Measurements from ENCODE around the gene RNF207.

The RNF207 gene

GRCh38 chr1:6174621-6175410, 31.1 kb upstream of the RNF207 start:
- no peak overlapping the region for H3K4me3 ChIP-seq (ENCODE audit: control insufficient read depth, low read depth, low read length)
- no peak for TF ChIP-seq CTCF (conservative IDR thresholded peaks at IDR 0.05; ENCODE audit: control insufficient read depth, insufficient read depth, low read depth, low read length)
- DNase-seq (ENCODE audit: low read depth) = no peak

GRCh38 chr1:6175411-6175828, 30.5 kb upstream of the RNF207 start:
- no peak overlapping the region for H3K4me3 ChIP-seq (ENCODE audit: control insufficient read depth, low read depth, low read length)
- TF ChIP-seq CTCF (conservative IDR thresholded peaks at IDR 0.05; ENCODE audit: control insufficient read depth, insufficient read depth, low read depth, low read length) = no peak
- no peak for DNase-seq (ENCODE audit: low read depth)

GRCh38 chr1:6176779-6177178, 29.1 kb upstream of the RNF207 start:
- TF ChIP-seq CTCF (conservative IDR thresholded peaks at IDR 0.05; ENCODE audit: control insufficient read depth, insufficient read depth, low read depth, low read length) = no peak
- H3K4me3 ChIP-seq (ENCODE audit: control insufficient read depth, low read depth, low read length) = no peak overlapping the region
- DNase-seq (ENCODE audit: low read depth) = no peak

- DNase-seq (ENCODE audit: low read depth) = no peak
- TF ChIP-seq CTCF (conservative IDR thresholded peaks at IDR 0.05; ENCODE audit: control insufficient read depth, insufficient read depth, low read depth, low read length) = no peak
- H3K4me3 ChIP-seq (ENCODE audit: control insufficient read depth, low read depth, low read length) = no peak overlapping the region
Observed at GRCh38 chr1:6177681-6178380, 28.1 kb upstream of the RNF207 start.

GRCh38 chr1:6178751-6179563, 27.0 kb upstream of the RNF207 start:
- TF ChIP-seq CTCF (conservative IDR thresholded peaks at IDR 0.05; ENCODE audit: control insufficient read depth, insufficient read depth, low read depth, low read length) = no peak
- DNase-seq (ENCODE audit: low read depth) = no peak
- no peak overlapping the region for H3K4me3 ChIP-seq (ENCODE audit: control insufficient read depth, low read depth, low read length)

GRCh38 chr1:6179564-6180175, 26.2 kb upstream of the RNF207 start:
- H3K4me3 ChIP-seq (ENCODE audit: control insufficient read depth, low read depth, low read length) = no peak overlapping the region
- TF ChIP-seq CTCF (conservative IDR thresholded peaks at IDR 0.05; ENCODE audit: control insufficient read depth, insufficient read depth, low read depth, low read length) = no peak
- no peak for DNase-seq (ENCODE audit: low read depth)

All from fibroblast of mammary gland (primary cell).